Measurements from ENCODE around the gene EMD.
"Not testable (repeated sequence)": the region's sequence is repeated elsewhere in the genome, so short reads cannot be mapped to it uniquely, and the experiment has no call there.

The EMD gene

DNA sequence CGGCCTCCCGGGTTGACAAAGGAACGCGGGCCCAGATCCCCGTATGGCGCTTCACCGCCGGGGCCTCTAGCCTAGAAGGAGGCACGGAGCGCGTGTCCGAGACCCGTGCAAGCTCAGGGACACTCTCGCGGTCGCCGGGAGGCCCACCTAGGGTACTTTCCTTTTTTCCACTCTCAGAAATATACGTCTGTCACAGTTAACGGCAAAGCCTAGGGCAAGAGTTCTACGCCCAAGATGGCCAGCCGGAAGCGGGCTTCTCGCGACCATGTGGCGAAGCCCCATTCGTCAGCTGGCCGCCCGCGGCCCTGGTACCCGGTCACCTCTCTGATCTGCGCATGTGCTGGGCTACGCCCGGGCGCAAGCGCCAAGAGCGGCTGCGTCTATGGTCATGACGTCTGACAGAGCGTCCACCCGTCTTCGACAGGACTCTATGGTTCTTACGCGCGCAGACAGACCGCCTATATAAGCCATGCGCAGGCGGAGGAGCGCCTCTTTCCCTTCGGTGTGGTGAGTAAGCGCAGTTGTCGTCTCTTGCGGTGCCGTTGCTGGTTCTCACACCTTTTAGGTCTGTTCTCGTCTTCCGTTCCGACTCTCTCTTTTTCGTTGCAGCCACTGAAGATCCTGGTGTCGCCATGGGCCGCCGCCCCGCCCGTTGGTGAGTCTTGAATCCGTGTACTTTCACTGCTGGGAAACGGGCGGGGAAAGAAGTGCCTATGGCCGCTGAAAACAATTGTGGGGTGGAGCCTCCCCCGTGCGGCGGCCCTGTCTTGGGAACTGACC is 19.0 kb downstream of the EMD start, which contains the start of gene RPL10:
RPL10 (plus strand) TSS at position 490 of the 780 bp plus-strand sequence; CDS start at position 633, 143 bp downstream.
- DNase-seq: peak; percentile 62 to 87

DNA sequence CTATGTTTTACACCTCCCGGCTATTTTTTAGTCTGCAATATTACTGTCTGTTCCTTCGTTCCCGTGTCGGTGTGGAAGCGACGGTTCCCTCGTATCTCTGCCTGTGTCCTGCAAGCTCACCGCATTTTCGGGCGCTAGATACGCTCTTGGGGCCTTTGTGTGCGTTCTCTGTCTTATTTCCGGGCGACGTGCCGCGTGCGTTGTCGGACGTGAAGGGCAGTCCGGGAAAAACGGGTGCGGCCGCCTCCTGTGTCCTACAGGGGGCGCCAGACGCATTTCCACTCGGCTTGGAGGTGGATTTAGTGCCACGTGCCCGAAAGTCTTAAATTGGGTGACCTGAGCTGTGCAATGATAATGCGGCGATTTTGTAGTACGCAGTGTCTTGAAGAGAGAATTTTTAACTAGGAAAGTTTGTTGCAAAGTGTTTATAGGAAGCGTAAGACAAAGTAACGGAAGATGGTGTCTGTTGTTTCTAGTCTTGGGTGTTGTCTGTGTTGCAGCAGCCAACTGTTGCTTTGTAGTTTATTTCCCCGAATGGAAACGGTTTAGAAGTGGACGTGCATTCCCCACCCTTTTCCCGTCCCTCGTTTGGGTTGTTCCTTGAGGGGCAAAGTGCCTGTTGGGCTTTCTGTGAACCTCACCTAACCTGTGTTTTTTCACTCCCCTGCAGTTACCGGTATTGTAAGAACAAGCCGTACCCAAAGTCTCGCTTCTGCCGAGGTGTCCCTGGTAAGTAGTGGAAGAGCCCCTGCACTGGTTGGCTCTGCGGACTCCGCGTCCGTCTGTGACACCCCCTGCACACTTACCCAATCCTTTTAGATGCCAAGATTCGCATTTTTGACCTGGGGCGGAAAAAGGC is 19.8 kb downstream of the EMD start:
- peak; percentile 46 to 54 for DNase-seq

DNA sequence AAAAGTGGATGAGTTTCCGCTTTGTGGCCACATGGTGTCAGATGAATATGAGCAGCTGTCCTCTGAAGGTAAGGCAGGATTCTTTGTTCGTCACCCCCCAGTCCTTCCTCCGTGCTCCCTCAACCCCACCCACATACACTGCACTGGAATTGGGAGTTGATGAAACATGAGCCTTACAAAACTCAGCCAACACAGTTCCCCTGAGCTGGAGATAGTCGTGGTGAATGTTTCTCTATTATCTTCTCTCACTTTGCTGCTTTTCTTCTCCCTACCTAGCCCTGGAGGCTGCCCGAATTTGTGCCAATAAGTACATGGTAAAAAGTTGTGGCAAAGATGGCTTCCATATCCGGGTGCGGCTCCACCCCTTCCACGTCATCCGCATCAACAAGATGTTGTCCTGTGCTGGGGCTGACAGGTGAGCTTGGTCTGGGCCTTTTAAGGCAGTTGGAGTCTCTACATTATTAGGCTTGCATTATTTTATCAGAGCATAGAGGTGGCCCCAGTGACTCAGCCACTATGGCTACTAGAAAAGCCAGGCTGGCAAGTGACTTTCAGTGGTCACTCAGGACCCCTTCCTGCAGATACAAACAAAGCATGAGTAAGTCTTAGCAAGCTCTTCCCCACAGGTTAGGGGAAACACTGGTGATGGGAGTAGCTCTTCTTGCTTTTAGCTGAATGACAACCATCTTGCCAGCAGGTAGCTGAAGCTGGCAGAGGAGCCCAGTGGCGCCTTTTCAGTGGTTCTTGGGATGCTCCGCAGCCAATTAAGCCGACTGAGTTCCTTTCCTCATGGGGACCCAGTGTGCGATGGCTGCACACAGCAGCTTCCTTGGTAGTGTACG is 20.7 kb downstream of the EMD start:
- no peak for DNase-seq

DNA sequence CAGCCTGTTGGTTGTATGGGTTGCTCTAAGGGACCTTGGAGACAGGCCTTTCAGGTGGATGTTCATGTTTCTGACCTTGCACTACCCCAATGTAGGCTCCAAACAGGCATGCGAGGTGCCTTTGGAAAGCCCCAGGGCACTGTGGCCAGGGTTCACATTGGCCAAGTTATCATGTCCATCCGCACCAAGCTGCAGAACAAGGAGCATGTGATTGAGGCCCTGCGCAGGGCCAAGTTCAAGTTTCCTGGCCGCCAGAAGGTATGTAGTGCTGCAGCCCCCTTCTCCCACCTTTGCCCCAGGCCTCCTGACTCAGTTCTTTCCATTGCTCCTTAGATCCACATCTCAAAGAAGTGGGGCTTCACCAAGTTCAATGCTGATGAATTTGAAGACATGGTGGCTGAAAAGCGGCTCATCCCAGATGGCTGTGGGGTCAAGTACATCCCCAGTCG is 21.3 kb downstream of the EMD start:
- not testable (repeated sequence) for DNase-seq

DNA sequence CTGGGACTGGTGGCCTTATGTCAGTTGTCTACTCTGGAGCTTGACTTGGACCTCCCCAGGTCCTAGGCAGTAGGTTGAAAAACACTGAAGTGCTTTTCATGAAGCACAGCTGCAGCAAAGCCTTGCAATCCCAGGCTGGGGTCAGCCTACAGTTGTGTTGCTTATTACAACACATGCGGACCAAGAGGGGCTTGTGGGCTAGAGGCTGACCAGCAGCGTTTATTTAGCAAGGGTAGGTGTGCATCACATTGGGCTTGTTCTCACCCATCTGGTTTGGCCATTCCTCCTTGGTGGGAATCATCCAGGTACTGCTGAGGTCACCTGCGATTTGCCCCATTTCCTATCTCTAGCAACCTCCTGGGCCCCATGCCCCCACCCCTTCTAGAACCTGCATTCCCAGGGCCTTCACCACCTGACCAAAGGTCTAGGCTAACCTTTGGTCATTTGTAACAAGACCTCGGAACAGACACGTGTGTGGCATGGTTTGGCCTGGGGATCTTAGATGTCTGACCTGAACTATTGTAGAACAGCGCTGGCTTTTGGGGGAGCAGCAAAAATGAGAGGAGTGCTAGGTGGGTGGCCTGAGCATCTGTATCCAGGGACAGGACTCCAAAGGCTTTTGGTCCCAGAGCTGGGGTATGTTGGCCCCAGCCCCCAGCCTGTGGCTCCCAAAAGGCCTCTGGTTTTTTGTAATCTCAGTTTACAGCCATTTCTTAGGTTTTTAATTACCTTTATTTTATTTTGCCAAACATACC is 22.1 kb downstream of the EMD start:
- DNase-seq: no peak

DNA sequence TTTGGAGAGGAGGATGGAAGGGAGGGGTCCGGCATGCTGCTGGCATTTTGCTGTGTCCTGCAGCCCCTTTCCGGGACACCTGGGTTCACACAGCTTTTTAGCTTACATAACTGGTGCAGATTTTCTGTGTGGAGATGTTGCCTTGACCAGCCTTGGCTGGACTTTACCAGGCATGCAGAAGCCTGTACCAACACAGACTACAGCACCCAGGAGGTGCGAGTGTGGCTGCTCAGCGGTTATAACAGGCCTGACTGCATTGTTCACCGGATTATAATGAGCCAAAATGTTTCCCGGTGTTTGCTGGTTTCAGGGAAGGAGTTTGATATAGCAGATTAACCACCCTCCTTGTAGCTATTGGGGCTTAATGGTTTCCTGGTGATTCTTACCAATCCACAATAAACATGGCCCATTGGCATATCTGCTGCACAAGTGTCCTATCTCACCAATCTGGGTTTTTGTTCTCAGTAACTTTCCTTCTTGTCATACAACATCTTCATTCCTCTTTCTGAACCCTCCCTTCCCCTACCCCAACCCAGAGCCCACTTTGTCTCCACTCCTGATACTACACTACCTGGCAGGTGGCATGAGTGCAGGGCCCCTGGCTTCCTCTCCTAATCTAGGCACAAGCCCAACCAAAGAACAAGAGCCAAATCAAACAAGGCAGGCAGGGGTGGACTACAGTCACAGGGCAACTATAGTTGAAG is 23.0 kb downstream of the EMD start:
- no peak for DNase-seq

DNA sequence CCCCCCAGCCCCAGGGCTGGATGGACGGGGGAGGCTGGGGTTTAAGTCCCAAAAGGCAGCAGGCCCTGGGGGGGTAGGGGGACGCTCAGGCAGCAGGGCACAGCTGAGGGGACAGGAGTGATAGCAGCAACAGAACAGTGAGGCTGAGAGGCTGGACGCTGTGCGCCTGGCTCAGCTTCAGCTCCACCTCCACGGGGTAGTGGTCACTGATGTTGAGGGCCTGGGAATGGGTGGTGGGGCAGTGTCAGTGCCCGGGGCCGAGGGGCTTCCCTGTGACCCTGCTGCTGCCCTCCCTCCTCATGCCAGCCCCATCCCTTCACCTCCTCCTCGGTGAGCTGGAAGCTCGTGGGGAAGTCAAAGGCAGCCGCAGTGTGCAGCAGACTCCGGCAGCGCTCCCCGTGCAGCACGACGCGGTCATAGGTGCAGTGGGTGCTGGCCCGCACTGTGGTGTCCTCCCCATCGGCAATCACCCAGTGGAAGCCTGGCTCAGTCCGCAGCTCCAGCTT is 23.6 kb downstream of the EMD start:
- DNase-seq: no peak

DNA sequence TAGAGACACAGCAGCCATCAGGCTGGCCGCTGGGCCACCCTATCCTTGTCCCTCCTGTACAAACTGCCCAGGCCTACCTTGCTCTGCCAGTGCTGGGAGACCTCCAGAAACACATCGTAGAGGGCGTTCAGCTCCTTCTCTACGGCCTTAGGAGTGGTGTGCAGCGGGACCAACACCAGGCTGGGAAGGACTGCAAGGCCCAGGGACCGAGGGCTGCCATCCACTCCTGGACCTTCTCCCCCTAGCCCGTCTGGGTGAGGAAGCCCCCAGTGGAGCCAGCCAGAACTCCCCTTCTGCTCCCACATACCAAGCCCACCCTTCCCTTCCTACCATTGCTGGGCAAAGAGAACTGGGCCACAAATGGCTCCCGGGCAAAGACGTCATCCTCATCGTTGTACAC is 24.1 kb downstream of the EMD start:
- DNase-seq: no peak

DNA sequence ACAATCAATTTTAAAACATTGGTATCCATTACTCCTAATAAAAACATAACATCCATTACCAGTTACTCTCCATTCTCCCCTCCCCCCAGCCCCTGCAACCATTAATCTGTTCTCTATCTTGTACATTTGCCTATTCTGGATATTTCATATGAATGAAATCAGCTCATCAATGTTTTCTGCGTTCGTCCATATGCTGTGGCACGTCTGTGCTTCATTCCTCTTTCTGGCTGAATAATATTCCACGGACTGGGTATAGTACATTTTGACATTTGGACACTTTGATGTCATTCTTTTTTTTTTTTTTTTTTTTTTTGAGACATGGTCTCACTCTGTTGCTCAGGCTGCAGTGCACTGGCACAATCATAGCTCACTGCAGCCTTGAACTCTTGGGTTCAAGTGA is 24.8 kb downstream of the EMD start:
- DNase-seq: no peak

DNA sequence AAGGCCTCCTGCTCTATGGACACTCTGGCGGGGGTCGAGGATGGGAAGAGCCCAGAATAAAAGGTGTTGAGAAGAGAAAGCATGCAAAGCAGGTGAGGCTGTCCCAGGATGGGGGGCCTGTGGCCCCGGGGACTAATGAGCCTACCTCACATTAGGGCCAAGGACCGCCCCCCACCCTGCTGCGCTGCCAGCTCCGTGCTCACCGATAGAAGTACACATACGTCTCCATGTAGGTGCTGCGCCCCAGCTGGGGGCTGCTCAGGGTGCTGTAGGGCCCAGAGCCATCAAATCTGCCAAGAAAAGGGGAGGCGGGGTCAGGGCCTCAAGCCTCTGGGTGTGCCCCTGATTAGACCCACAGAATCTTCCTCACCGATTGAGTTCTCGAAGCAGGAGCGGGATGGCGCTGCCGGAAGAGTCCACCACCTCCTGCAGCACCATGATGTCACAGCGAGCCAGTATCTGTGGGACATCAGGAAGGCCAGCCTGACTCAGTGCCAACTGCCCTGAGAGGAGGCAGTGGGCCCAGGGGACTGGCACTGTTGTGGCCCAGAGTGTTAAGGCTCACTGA is 25.6 kb downstream of the EMD start:
- no peak for DNase-seq

DNA sequence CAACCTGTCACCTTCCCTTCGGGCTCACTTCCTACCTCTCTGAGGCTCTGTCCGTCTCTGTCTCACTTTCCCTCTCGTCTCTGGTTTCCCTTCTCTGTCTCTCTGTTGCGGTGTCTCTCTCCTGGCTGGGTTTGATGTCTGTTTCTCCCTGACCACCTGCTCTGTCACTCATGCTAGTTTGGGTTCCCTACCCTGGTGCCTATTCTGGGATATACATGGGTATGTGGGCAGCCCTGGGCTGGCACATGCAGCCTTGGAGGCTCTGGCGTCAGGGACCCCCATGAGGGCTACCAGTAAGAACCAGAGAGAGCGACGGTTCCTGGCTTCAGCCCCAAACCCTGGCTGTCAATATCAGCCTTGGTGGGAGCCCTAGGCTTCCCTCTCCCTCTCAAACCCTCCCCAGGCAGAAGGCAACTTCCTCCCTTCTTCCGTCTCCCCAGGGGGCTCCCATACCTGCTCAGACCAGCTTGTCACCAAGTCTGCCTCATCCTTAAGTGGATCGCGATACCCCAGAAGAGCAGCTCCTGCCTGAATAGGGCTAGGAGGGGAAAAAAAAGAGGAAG is 29.6 kb downstream of the EMD start:
- DNase-seq: no peak

DNA sequence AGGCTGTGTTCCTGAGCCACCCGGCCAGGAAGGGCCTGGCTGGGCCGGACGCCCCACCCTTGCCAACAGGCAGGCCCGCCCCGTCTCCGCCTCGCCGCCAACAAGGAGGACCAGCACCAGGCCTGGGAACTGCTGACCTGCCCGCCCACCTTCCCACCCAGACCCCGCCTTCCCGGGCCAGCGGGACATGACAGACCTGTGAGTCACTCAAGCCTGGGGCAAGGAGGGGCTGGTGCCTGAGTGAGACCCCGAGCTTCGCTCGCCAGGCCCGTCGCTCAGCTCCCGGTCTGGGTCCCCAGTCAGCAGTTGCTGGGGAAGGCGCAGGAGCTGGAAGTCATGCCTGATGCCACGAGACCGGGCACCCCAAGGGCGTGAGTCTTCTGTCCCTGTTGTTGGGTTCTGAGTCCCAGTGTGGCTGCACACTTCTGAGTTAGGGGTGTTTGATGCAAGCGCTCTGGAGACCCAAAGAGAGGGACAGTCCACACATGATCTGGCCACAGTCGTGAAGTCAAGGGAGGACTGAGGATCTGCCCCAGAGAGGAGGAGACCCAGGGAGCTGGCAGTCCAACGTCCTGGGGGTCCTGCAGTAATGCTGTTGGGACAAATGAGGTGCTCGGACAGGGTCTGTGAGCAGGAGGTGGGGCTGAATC is 30.3 kb downstream of the EMD start, which contains the start of gene DNASE1L1:
DNASE1L1 (minus strand) TSS at position 33 of the 650 bp plus-strand sequence. CDS start 3,686 bp downstream, outside the sequence.
- DNase-seq: peak; percentile 54 to 73

DNA sequence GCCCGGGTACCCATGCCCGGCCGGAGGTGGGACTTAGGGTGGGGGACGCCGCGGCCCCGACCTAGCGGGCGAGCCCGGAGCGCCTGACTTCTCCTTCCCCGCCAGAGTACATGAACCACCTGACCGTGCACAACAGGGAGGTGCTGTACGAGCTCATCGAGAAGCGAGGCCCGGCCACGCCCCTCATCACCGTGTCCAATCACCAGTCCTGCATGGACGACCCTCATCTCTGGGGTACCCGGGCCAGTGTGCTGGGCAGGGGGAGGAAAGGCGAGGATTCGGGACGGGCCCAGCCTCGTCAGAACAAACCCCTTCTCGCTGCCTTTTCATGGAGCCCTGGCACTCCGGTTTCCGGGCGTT is 32.9 kb downstream of the EMD start:
- DNase-seq: no peak

DNA sequence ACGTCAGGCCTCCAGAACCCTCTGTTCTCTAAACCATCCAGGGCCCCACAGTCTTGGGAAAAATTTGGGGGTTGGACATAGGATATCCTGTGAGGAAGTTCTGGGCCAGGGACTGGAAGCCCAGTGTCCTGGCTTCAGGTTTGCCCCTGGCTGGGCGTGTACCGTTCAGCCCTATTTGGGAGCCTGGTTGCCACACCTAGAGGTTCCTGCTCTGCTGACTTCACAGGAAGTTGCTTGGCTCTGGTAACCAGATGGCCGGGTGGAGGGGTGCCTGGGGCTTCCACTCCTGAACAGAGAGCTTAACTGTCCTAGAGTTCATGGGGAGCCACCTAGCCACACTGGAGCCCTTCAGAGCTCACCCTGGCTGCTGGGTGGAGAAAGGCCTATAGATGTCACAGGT is 33.4 kb downstream of the EMD start:
- DNase-seq: peak in 1 of 2 donors; percentile 23

DNA sequence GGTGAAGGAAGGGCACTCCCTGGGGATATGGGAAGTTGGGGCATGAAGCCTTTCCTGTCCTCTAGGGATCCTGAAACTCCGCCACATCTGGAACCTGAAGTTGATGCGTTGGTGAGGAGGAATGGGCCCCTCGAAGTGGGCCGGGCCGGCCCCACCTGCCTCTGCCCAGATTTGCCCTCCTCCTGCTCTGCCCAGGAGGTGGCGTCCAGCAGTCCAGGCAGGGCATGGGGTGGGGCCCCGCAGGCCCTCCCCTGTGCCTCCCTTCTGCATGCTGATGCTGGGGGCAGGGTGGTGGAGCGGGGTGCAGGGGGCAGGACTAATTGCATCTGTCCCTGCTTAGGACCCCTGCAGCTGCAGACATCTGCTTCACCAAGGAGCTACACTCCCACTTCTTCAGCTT is 34.0 kb downstream of the EMD start:
- DNase-seq: no peak

DNA sequence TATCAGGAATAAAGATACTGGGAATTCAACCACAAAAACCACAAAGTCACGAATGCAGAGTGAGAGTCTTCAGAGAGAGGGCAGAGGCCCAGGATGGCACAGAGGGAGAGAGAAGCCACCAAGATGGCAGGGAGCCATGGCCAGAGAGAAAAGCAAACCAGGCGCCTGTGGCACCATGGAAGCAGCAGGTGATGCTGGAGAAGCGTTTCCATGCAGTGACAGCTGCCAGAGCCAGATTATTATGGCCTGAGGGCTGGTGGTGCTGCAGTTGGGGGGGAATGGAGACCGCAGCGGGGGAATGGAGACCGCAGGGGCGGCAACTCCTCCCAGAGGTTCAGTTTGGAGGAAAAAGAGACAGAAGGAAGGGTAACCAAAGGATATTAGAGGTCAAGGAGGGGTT is 38.1 kb downstream of the EMD start:
- DNase-seq: no peak

DNA sequence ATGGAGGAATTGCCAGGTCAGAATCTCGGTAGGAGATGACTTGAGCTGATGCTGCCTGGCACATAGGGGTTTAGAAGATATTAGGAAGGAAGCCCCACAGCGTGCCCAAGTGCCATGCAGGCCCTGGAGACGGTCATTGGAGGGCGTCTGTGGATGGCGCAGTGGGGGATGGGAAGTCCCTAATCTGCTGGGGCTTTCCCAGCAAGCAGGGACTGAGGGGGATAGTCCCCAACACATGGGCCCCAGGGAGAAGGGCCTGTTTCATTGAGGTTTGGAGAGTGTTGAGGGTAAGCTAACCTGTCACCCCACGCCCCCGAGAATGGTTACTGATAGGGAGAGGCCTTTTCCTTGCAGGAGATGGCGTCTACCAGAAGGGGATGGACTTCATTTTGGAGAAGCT is 40.1 kb downstream of the EMD start:
- no peak for DNase-seq

DNA sequence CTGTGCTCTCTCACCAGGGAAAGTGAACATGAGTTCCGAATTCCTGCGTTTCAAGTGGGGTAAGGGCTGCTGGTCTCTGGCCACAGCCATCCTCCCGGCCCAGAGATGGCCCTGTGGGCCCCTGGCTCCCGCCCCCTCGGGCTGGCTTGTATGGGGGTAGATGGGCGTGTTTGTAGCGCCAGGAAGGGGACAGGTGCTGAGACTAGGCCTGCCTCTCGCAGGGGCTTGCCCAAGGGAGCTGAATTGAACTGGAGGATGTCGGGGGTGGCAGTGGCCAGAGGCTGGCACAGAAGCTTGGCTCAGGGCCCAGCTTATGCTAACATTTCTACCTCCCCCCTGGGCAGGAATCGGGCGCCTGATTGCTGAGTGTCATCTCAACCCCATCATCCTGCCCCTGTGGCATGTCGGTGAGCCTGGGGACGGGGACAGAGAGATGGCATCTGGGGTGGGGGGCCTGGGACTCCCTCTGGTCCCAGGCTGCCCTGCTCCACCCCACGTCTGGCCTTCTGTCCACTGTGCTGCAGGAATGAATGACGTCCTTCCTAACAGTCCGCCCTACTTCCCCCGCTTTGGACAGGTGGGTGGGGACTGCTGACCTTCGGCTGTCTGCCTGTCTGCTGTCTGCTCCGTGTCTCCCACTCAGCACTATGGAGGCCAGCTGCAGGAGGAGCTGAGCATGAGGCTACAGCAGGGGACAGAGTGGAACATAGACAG is 40.8 kb downstream of the EMD start:
- no peak for DNase-seq

DNA sequence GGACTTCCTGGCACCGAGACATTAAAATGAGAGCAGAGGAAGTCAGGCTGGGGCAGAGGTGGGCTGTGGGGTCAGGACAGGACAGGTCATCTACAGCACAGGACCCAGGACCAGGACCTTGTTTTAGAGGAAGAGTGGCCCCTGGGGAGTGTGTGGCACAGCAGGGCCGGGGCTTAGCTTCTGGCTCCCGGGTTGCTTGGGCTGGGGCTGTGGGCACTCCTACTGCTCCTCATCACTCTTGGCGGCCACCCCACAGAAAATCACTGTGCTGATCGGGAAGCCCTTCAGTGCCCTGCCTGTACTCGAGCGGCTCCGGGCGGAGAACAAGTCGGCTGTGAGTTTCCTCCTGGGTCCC is 41.3 kb downstream of the EMD start:
- DNase-seq: no peak

All from bone marrow (tissue), 2 donors.